HUDEP-2 (cell line): ENCODE measurements around the gene VPS37B.
"Not testable (repeated sequence)": the region's sequence is repeated elsewhere in the genome, so short reads cannot be mapped to it uniquely, and the experiment has no call there.

Experiments
- DNase-seq, 76 experiments: peaks; one replicate each; lab custom pipeline; 2025; ENCODE audit not compliant: unreplicated experiment in 76 of 76; lab: John Stamatoyannopoulos, UW

The VPS37B gene

DNA sequence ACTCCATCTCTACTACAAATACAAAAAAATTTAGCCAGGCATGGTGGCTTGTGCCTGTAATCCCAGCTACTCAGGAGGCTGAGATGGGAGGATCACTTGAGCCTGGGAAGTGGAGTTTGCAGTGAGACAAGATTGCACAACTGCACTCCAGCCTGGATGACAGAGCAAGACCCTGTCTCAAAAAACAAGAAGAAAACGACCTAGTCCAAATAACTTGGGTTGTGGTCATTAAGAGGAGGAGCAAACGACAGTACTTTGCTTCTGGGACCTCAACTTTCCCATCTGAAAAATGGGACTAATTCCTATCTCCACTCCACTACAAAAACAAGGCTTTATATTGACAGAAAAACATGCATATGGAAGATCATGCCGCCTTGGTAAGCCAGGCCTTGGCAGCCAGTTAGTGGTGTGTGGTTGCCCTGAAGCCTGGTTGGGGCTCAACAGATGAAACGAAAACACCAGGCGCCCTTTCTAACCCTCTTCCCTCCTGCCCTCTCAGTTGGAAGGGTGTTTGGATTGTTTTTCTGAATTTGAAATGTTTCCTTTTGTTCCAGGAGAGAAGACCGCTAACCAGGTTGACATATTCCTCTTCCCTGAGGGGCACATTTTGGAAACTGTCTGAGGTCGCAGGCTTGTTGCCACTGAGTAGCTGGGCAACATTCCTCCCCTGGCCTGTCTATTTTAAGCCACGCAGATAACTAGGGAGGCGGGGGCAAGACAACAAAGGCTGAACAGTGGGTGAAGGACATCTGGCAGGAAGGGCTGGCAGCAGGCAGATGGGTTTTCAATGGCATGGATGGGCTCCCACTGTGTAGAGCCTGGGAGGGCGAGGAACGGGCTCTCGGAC, 13.7 kb upstream of the VPS37B start:
- DNase-seq: no peak

DNA sequence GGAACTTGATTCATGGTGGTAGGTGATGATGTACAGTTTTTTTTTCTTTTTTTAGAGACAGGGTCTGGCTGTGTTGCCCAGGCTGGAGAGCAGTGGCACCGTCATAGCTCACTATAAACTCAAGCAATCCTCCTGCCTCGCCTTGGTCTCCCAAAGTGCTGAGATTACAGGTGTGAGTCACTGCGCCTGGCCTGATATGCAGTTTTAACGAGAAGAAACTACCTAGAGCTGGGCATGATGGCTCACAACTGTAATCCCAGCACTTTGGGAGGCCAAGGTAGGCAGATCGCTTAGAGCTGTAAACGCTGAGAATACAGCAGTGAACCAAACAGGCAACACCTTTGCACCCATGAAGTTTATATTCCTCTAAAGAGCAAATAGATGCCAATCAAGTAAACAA, 13.0 kb upstream of the VPS37B start:
- DNase-seq: no peak

DNA sequence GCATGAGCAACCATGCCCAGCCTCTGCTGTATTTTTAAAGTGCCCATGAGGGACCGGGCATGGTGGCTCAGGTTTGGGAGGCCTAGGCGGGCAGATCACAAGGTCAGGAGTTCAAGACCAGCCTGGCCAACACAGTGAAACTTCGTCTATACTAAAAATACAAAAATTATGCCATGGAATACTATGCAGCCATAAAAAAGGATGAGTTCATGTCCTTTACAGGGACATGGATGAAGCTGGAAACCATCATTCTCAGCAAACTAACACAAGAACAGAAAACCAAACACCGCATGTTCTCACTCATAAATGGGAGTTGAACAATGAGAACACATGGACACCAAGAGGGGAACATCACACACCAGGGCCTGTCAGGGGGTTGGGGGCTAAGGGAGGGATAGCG, 9.3 kb upstream of the VPS37B start:
- not testable (repeated sequence) for DNase-seq

DNA sequence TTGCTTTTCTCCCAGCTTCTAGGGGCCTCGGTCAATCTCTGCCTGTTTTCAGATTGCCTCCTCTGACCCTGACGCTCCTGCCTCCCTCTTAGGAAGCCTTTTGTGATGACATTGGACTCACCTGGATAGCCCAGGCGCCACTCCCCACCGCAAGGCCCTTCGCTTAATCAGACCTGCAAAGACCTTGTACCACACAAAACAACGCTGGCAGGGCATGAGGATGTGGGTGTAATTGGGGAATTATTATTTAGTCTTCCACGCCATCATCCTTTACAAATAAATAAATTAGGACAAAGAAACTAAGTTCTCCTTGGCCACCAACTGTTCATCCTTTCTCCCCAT, 7.7 kb upstream of the VPS37B start:
- DNase-seq: no peak

DNA sequence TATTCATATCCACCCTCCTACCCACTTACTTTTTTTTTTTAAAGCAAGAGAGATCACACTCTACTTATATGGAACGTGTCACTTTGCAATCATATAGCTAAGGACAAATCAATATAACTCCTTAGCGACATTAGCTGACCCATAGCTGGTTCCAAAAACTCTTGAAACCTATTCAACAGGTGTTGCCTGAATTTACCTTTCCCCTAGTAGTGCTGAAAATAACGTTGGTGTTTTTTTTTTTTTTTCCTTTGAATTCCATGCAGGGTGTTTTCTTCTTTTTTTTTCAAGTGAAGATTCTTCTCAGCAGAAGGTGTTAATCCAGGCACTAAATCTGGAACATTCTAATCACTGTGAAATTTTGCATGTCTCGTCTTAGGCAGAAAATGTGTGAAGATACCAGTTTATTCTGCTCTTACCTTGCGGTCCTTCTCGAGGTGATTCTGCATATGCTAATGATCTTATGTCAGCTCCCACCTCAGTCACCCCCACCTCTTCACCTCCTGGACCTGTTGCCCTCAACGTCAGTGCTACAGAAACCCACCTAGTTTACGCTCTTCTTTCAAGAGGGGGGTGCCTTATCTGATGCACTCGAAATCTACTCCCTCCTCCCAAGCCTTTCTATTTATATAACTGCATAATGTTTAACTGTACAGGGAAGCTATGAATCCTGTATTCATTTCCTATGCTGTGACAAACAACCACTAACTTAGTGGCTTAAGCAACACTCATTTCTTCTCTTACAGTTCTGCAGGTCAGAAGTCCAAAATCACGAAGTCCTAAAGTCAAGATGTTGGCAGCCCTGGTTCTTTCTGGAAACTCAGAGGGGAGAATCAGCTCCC, 7.1 kb upstream of the VPS37B start:
- no peak for DNase-seq

DNA sequence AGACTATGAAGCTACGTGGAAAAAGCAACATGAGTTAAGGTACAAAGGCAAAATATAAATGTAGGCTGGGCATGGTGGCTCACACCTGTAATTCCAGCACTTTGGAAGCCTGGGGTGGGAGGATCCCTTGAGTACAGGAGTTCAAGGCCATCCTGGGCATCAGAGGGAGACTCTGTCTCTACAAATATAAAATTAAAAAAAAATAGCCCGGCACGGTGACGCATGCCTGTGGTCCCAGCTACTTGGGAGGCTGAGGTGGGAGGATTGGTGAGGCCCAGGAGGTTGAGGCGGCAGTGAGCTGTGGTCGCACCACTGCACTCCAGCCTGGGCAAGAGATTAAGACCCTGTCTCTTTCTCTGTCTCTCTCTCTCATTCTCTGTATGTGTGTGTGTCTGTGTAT, 4.0 kb upstream of the VPS37B start:
- no peak for DNase-seq

DNA sequence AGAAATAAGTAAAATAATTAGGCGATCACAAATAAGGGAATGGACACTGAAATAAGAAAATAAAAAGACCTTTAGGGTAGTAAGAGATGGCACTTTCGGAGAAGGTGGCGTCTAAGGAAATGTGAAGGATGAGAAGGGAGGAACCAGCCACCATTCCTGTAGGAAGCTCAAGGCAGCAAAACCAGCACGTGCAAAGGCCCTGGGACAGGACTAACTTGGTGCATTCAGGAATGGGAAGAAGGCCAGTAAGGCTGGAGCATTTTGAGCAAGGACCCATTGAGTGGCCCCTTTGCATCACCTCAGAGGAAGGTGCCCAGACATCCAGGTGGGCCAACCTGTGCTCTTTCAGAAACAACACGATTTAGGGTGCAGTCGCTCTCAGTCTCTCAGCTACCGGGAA, 738 bp upstream of the VPS37B start:
- DNase-seq: no peak

DNA sequence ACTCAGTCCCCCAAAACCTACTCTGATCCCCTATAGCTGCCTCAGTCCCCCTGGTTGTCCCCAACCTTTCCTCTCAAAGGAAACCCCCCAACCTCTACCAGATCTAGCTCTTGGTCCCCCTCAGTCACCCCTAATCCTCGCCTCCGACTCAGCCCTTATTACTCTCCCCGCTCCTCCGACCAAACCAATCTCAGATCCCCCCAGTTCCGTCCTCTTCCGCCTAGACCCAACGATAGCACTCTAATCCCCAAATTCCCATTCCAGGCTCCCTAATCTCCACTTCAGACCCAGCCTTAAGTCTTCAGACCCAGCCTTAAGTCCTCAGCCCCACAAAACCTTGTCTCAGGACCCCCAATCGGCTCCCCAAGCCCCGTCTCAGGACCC, 612 bp downstream of the VPS37B start:
- no peak for DNase-seq

DNA sequence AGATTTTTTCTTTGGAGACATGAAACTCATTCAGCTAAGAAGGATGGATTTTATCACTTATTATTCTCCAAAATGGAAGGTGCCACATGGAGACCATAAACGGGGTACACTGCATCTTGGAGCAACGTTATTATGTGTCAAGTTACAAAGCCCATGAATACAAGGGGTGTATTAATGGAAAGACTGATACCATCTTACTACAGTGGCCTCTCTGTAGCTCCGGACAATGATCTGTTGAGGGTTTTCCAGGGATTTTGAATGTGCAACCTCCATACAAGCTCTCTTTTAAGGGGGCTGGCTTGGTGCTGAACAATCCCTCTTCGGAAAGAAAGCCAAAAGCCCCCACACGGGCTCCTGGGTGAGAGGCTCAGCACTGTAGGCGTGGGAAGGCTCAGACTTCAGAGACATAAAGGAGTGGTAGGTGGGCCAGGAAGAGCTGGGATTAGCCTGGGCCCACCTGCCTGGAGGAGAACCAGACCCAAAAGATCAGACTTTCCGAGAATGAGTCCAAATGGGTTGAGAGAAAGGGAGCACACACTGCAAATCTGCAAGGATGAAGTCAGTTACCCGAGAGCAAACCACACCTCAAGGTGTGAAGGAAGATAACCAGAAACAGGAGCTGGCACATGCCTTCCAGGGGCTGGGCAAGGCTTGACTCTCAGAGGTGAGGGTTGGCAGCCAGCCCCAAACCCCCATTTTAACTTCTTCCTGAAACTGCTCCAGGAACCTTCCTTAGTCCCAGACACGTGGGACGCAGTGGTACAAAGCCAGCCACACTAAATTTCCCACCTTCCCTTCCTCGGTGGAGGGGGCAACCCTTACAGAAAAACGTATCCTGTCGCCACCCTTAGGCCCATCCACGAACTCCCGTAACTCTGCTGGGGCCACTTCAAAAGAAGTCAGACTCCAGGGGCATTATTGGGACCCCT, 1.5 kb downstream of the VPS37B start:
- peak in 73 of 76 experiments; percentile 31 to 90 (median 64) for DNase-seq

DNA sequence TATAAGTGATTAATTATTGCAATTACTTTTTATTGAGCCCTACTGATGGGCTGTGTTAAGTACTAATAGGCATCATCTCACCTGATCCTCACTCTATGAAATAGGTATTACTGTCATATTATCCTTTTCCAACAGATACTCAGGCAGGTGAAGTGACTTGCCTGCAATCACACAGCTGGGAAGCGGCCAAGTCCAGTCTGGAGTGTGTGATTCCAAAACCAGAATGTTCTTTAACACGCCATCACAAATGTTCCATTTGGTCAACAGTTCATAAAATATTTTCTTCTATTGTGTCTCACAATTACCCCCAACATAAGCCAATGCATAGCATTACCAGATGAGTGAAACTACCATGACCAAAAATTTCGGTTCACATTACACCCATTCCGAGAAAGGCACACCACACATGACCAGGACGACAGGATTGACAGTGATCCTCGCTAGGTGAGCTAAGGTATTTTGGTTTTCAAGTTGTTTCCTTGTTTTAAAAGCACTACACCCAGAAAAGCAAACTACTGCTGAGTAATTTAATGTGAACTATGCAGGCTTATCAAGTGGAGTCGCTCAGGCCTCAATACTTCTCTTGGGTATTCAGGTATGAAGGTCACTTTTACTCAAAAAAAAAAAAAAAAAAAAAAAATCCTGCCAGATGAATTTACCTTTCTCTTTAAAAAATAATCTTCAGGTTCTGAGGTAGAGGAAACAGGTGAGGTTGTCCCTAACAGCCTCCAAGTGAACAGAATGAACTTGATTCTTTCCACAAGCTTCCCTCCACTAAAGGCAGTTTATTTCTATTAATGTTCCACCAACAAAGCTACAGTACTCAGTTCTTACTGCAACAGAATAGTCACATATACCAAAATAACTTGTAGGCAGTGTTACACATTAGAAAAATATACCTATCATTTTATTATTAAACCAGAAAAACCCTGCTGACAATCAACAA, 2.4 kb downstream of the VPS37B start:
- DNase-seq: no peak

DNA sequence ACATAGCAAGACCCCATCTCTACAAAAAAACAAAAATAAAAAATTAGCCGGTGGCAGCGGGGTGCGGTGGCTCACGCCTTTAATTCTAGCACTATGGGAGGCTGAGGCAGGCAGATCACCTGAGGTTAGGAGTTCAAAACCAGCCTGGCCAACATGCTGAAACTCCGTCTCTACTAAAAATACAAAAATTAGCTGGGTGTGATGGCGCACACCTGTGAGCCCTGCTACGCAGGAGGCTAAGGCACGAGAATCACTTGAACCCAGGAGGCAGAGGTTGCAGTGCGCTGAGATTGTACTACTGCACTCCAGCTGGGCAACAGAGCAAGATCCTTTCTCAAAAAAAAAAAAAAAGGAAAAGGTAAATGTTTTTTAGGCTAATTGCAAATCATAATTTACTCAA, 3.2 kb downstream of the VPS37B start:
- not testable (repeated sequence) for DNase-seq

DNA sequence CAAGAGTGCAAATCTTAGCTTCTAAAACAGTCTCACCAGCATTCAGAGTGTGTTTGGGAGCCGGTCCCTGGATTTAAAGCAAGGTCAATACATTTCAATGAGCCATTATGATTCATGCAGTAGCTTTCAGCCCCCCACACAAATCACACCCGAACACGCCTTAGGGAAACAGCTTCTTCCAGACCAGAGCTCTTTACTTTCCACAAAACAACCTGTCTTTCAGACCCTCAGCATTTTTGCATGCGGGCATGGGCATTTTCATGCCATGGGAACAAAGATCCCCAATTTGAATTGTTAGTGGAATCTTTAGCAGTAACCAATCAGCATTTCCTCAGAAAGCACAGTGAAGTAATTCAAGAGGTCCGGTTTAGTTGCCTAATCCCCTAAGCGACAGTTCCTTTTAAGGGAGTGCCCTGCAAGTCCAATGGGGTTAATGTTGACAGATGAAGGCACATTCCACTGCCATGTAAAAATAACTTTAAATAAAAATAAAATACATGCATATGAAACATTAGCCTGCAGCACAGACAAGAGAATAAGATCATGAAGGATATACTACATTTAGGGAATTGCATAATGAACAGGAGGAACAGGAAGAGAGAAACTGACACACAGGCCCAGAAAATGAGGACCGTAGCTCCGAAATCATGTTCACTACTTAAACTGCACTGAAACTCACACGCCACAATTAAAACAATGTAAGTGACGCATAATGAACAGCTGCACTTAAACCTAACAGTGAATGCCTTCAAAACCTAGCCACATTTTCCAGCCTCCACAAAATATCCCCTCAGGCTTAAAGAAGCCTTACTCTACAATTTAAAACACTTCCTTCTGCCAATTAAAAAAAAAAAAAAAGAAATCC, 4.0 kb downstream of the VPS37B start:
- peak in 7 of 76 experiments; percentile 13 to 32 (median 16) for DNase-seq

DNA sequence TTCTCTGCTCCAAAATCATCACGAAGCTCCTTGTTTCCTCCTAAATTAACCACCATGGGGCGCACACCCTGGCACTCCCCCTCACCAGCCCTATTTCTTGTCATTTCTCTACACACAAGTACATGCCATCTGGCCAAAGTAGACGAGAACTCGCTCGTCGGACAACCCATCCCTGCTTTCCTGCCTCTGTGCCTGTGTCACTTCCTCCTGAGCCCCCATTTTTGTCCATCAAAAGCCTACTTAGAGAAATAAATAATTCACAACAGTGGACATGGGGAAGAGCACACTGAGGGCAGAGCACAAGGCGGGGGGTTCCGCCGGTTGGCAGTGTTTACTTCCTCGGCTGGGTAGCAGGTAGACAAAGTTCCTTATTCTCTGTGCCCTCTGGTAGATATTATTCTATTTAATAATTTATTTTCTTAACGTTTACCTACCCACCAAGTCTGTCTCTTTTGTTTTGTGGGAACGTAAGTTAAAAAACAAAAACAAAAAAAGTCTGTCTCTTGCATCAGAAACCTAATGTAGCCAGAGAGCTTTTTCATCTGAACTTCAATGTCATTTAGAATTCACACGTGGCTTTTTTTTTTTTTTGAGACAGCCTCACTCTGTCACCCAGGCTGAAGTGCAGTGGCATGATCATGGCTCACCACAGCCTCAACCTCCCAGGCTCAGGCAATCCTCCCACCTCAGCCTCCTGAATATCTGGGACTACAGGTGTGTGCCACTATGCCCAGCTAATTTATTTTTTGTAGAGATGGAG, 6.0 kb downstream of the VPS37B start:
- peak in 50 of 76 experiments; percentile 13 to 73 (median 38) for DNase-seq

DNA sequence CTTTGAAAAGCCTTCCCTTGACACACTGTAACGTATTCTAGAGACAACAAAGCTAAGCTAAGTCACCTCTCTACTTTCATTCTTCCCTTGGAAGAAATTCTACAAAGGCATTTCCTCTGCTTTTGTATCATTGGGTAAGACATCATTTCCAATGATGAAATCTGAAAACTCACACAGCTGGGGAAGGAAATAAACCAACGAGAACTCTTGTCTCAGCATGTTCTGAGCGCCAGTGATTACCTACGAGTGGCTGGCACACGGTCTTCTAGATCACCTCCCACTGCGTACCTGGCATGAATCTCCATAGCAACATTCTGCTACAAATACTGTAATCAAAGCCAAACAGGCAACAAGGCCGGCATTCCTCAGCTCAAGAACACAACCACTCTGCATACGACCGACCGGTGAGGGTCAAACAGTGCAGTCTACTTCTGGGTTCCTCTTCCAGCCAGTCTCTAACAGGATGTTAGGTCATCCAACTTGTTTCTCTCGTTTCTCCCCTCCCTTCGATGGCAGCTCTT, 7.6 kb downstream of the VPS37B start:
- DNase-seq: peak in 10 of 76 experiments; percentile 14 to 62 (median 39)

DNA sequence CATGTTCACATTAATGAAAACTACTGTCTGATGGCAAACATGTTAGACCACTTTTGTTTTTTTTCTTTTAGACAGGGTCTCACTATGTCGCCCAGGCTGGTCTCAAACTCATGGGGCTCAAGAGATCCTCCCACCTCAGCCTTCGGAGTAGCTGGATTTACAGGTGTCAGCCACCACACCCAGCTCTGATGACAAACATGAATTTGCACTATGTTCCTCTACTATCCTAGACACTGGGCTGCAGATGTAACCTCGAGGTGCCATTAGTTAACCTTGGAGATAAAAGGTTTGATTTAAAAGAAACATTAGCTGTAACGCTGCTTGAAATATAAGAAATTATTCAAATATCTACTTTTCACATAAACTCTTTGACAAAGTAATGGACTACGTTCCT, 8.1 kb downstream of the VPS37B start:
- peak in 2 of 76 experiments; percentile 10 to 26 for DNase-seq

DNA sequence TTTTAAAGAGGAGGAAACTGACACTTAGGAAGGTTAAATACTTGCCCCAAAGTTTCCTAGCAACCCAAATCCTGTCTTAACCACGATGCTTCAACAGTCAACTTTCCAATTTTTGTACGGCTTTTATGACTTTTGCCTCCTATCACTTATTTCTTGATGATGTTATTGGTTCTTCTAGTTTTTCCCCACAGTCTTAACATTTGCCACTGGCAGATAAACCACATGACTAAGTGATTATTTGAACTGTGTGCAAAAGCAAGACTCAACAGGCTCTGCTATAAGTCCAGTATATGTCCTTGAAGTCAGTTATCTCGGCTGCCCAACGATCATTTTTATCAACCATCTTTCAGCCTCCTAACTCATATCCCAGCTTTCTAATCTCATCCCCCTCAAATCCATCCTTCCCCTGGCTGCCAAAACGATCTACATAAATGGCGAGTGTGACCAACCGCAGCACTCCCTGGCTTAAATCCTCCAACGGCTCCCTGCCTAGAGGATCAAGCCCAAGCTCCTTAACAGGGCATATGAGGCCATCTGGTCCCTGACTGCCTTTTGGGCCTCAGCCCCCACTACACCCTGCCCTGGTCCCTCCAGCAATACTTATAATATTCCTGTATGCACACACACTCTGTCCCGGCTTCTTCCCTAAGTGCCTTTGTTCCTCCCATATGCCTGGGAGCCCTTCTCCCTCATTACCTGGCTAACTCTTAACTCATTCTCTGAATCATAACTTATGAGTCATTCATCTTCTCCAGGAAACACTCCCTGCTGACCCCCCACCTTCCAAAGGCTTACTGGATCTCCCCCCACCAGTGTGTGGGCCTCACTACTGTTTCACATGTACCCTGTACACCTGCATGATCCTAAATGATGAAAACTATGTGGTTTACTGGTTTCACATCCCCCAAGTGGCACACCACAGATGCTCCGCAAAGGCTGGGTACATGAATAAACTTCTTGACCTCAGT, 8.8 kb downstream of the VPS37B start:
- DNase-seq: peak in 66 of 76 experiments; percentile 11 to 86 (median 52)

DNA sequence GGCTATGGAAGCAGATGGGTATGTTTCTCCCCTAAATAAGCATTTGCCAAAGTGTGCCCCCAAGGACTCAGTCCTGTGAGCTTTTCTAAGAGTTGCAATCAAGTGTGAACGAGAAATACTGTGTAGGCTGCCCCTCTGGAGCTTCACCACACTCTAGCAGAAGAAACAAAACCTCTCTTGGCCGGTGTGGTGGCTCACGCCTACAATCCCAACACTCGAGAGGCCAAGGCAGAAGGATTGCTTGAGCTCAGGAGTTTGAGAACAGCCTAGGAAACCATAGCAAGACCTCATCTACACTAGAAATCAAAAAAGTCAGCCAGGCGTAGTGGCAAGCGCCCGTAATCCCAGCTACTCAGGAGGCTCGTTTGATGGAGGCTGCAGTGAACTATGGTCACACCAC, 9.8 kb downstream of the VPS37B start:
- no peak for DNase-seq
